Type B pancreatic cell (in vitro differentiated cells): ENCODE data around the gene KCTD21. TPM values are rescaled to one million over a fixed set of nuclear protein-coding genes. Genes with fewer than 3 reads are reported as not detected.
"Not testable (repeated sequence)": the region's sequence is repeated elsewhere in the genome, so short reads cannot be mapped to it uniquely, and the experiment has no call there.

ENCODE experiments used
- DNase-seq: peaks from one replicate; pipeline ENCODE4 v3.0.0; 2021; ENCODE audit warnings: mixed read lengths; ENCODE audit not compliant: unreplicated experiment; ENCODE audit errors: extremely low spot score
- H3K27ac Mint-ChIP-seq: 2 replicates; pipeline ENCODE4 v1.8.0; 2021; ENCODE audit warnings: mild to moderate bottlenecking, mixed read lengths
- H3K27me3 Mint-ChIP-seq: 2 replicates; pipeline ENCODE4 v1.8.0; 2021; ENCODE audit warnings: mixed read lengths
- H3K36me3 Mint-ChIP-seq: 2 replicates; pipeline ENCODE4 v1.8.0; 2021; ENCODE audit warnings: mixed read lengths
- H3K4me1 Mint-ChIP-seq: one replicate; pipeline ENCODE4 v1.8.0; 2021; ENCODE audit warnings: mixed read lengths; ENCODE audit not compliant: unreplicated experiment
- H3K4me3 Mint-ChIP-seq: 2 replicates; pipeline ENCODE4 v1.8.0; 2021; ENCODE audit warnings: mild to moderate bottlenecking, mixed read lengths
- H3K9me3 Mint-ChIP-seq: 2 replicates; pipeline ENCODE4 v1.8.0; 2021; ENCODE audit warnings: mixed read lengths
- CTCF ChIP-seq: fragments of 200-600 bp; sonication (generic); conservative IDR thresholded peaks from 2 replicates; pipeline ENCODE4 v1.5.0; 2021; ENCODE audit warnings: antibody characterized with exemption, mild to moderate bottlenecking
- total RNA-seq: library from RNA; stranded (reverse); gene quantifications from 2 replicates; pipeline ENCODE4 v1.2.1, GENCODE V29; 2021; ENCODE audit warnings: low replicate concordance

Gene KCTD21
- total RNA-seq, 1 donor from 2014 or later: 9.7 TPM

GRCh38 chr11:78224906-78225420 lies 36.5 kb upstream of the KCTD21 start:
- TF ChIP-seq CTCF: no peak
- no peak overlapping the region for H3K4me3 Mint-ChIP-seq
- H3K36me3 Mint-ChIP-seq: peaks cover 27% of the 10 kb centered on the region
- no peak overlapping the region for H3K27ac Mint-ChIP-seq
- DNase-seq: no peak
- no peaks in the 10 kb centered on the region for H3K27me3 Mint-ChIP-seq
- H3K4me1 Mint-ChIP-seq: peaks cover 5% of the 10 kb centered on the region
- no peaks in the 10 kb centered on the region for H3K9me3 Mint-ChIP-seq

- no peak for DNase-seq
- H3K36me3 Mint-ChIP-seq: peaks cover 27% of the 10 kb centered on the region
- no peak overlapping the region for H3K27ac Mint-ChIP-seq
- H3K4me1 Mint-ChIP-seq: peaks cover 5% of the 10 kb centered on the region
- H3K9me3 Mint-ChIP-seq: no peaks in the 10 kb centered on the region
- TF ChIP-seq CTCF: no peak
- no peaks in the 10 kb centered on the region for H3K27me3 Mint-ChIP-seq
- H3K4me3 Mint-ChIP-seq: no peak overlapping the region
Measured at GRCh38 chr11:78224506-78224905, 36.1 kb upstream of the KCTD21 start.

DNA sequence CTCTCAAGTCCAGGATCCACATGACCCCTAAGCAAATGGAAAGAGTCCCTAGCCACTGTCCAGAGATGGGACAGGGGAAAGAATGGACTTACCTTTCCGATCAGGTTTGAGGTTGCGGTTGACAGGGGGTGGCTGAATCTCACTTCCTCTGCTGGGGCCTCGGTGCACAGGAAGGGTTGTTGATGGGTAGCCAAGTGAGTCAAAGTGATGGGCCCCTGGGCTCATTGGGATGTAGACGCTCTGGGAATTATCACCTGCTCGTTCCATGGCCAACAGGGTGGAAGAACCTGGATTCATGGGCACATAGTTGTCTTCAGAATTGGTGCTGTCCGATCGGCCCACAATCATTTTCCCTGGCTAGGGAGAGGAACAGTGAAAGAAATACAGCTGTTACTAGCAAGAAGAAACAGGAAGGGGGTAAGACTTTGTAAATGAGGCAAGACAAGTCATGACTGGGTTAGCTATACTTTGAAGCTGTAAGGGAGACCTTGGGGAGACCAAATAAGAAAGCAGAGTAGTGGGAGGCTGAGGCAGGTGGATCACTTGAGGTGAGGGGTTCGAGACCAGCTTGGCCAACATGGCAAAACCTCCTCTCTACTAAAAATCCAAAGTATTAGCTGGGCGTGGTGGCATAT lies 35.0 kb upstream of the KCTD21 start:
- no peak for TF ChIP-seq CTCF
- Mint-ChIP-seq H3K4me3 (no peak overlapping the region), H3K9me3 (no peaks in the 10 kb centered on the region), H3K4me1 (no peaks in the 10 kb centered on the region), H3K27ac (no peak overlapping the region), H3K27me3 (no peaks in the 10 kb centered on the region), H3K36me3 (peaks cover 31% of the 10 kb centered on the region)
- no peak for DNase-seq

DNA sequence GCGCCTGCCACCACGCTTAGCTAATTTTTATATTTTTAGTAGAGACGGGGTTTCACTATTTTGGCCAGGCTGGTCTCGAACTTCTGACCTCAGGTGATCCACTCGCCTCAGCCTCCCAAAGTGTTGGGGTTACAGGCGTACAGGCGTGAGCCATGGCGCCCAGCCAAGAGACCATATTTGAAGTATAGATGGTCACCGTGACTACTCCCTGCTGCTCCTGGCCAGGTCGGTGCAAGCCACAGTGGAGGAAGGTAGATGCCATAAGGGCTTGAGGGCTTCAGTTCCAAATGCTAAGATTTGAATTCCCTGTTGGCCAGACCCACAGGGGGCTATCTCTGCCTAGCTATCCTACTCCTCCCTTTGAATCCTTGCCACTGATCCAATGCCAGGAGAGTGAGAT lies 34.3 kb upstream of the KCTD21 start:
- H3K4me1 Mint-ChIP-seq, H3K27ac Mint-ChIP-seq, H3K27me3 Mint-ChIP-seq, H3K4me3 Mint-ChIP-seq, H3K9me3 Mint-ChIP-seq: not testable (repeated sequence)
- H3K36me3 Mint-ChIP-seq: peaks cover 34% of the 10 kb centered on the region
- DNase-seq: peak; percentile 16

GRCh38 chr11:78221396-78222315 lies 33.2 kb upstream of the KCTD21 start:
- Mint-ChIP-seq H3K4me1 (no peaks in the 10 kb centered on the region), H3K36me3 (peaks cover 42% of the 10 kb centered on the region), H3K27ac (no peak overlapping the region), H3K9me3 (no peaks in the 10 kb centered on the region), H3K4me3 (no peak overlapping the region), H3K27me3 (no peaks in the 10 kb centered on the region)
- no peak for TF ChIP-seq CTCF
- DNase-seq: peak; percentile 20
